ENCODE measurements around the gene GEMIN7. TPM values are rescaled to one million over a fixed set of nuclear protein-coding genes. Genes with fewer than 3 reads are reported as not detected.

The GEMIN7 gene
- total RNA-seq, 1 donor from 2014 or later = 30.8 TPM

DNA sequence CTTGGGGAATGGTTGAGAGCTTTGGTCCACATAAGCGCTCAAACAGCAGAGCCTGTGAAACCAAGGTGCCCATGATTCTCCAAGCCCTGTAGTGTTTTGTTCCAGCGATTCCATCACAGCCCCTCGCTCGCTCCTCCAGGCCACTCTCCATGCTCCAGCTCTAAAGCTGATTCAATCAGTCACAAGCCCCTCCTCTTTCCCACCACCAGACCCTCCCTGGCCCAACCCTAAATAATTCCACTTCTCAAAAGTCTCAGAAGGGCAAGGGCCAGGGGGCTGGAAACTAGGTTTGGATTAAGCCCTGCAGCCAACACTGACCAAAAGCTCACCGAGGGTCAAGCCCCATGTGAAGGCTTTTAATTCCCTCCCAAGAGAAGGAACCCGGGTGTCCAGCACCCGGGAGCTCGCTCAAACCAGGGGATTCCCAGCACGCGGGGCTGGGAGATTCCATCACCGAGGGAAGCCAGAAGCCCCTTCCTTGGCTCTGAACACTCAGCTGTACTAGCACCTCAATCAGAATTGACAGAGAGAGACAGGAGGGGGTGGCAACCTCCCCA is 4.2 kb upstream of the GEMIN7 start:
- no peak overlapping the region for H3K4me3 Mint-ChIP-seq (ENCODE audit: unreplicated experiment)
- TF ChIP-seq, protein P1, sequence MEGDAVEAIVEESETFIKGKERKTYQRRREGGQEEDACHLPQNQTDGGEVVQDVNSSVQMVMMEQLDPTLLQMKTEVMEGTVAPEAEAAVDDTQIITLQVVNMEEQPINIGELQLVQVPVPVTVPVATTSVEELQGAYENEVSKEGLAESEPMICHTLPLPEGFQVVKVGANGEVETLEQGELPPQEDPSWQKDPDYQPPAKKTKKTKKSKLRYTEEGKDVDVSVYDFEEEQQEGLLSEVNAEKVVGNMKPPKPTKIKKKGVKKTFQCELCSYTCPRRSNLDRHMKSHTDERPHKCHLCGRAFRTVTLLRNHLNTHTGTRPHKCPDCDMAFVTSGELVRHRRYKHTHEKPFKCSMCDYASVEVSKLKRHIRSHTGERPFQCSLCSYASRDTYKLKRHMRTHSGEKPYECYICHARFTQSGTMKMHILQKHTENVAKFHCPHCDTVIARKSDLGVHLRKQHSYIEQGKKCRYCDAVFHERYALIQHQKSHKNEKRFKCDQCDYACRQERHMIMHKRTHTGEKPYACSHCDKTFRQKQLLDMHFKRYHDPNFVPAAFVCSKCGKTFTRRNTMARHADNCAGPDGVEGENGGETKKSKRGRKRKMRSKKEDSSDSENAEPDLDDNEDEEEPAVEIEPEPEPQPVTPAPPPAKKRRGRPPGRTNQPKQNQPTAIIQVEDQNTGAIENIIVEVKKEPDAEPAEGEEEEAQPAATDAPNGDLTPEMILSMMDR (IDR thresholded peaks at IDR 0.05; ENCODE audit: unreplicated experiment) = no peak
- H3K27me3 Mint-ChIP-seq (ENCODE audit: unreplicated experiment) = peaks cover 11% of the 10 kb centered on the region
- H3K4me1 Mint-ChIP-seq (ENCODE audit: unreplicated experiment) = peaks cover 5% of the 10 kb centered on the region
- no peak overlapping the region for H3K27ac Mint-ChIP-seq (ENCODE audit: unreplicated experiment)
- DNase-seq (ENCODE audit: low spot score) = no peak
- H3K9me3 Mint-ChIP-seq (ENCODE audit: unreplicated experiment) = no peaks in the 10 kb centered on the region
- H3K36me3 Mint-ChIP-seq (ENCODE audit: low read depth, unreplicated experiment) = peaks cover 8% of the 10 kb centered on the region

DNA sequence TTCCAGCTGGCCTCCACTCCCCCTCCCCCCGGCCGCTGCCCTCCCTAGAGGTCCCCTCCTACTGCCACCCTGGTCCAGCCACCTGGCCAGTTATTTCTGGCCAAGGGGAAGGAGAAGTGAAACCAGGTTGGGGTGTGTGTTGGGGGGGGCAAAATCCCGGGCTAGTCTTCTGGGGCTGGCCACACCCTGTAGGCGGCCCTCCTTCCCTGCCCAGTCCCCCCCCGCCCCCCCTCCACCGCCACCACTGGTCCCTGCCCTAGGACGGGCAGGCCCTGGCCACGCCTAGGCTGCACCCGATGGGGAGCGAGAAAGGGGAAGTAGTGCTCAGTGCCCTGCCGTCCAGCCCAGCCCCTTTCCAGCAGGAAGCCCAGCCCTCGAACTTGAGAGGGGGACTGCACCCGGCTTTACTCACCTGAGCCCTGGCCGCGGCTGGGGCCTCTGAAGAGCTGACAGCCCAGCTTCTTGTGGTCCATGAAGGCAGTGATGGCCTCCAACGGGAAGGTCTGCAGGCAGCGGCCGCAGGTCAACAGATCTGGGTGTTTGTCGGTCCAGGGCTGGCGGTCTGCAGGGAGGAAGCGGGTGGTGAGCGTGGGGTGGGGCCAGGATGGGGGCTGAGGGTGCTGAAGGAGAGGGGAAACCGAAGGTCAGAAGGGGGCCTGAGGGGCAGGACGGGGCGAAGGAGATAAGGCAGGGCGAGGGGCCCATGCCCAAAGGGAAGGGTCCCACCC is 3.6 kb upstream of the GEMIN7 start:
- TF ChIP-seq, protein P1 (IDR thresholded peaks at IDR 0.05; ENCODE audit: unreplicated experiment) = no peak
- no peak for DNase-seq (ENCODE audit: low spot score)
- Mint-ChIP-seq H3K27ac (ENCODE audit: unreplicated experiment) (no peak overlapping the region), H3K27me3 (ENCODE audit: unreplicated experiment) (peaks cover 11% of the 10 kb centered on the region), H3K9me3 (ENCODE audit: unreplicated experiment) (no peaks in the 10 kb centered on the region), H3K36me3 (ENCODE audit: low read depth, unreplicated experiment) (peaks cover 1% of the 10 kb centered on the region), H3K4me3 (ENCODE audit: unreplicated experiment) (no peak overlapping the region), H3K4me1 (ENCODE audit: unreplicated experiment) (peaks cover 8% of the 10 kb centered on the region)

DNA sequence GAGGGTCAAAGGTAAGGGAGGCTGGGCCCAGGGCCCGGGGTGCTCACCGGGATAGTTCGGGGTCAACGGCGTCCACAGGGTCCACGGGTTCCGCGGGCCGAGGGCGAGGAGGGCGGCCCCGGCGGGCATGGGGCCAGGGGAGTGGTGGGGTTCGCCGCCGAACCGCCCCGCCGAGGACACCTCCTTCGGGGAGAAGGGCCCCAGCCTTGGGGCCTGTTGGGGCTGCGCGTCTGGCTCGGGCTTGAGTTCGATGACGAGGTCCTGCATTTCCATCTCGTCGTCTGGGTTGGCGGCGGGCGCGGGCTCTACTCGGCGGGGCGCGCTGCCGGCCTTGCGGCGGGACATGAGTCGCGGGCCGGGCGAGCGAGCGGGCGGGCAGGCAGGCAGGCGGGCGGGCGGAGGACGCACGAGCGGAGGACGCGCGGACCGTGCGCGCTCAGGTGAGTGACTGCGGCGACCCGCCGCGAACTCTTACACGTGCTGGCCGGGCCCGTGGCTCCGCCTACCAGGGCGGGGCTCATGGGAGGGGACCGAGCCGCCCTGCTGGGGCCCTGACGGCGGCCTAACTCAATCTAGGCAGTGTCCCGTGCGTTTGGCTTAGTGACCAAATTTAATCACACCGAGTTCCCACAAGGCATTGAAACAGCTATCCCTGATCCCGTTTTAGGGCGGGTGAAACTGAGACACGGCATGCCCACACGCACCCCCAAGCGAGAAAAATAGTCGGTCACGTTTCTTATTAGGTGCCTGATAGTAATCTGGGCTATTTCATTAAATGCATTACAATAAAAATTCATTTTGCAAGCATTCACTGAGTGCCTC is 2.8 kb upstream of the GEMIN7 start, which contains the start of gene ZNF296:
TSS of gene ZNF296 (minus strand) at position 450 of the 822 bp plus-strand sequence. CDS start at position 345, 105 bp downstream.
- peaks cover 13% of the 10 kb centered on the region for H3K27me3 Mint-ChIP-seq (ENCODE audit: unreplicated experiment)
- no peaks in the 10 kb centered on the region for H3K9me3 Mint-ChIP-seq (ENCODE audit: unreplicated experiment)
- H3K4me1 Mint-ChIP-seq (ENCODE audit: unreplicated experiment) = peaks cover 8% of the 10 kb centered on the region
- TF ChIP-seq, protein P1 (IDR thresholded peaks at IDR 0.05; ENCODE audit: unreplicated experiment) = no peak
- DNase-seq (ENCODE audit: low spot score) = peak; percentile 47
- H3K27ac Mint-ChIP-seq (ENCODE audit: unreplicated experiment) = peak within 1 kb of the TSS; percentile 71
- no peaks in the 10 kb centered on the region for H3K36me3 Mint-ChIP-seq (ENCODE audit: low read depth, unreplicated experiment)
- H3K4me3 Mint-ChIP-seq (ENCODE audit: unreplicated experiment) = peak within 1 kb of the TSS; percentile 59

DNA sequence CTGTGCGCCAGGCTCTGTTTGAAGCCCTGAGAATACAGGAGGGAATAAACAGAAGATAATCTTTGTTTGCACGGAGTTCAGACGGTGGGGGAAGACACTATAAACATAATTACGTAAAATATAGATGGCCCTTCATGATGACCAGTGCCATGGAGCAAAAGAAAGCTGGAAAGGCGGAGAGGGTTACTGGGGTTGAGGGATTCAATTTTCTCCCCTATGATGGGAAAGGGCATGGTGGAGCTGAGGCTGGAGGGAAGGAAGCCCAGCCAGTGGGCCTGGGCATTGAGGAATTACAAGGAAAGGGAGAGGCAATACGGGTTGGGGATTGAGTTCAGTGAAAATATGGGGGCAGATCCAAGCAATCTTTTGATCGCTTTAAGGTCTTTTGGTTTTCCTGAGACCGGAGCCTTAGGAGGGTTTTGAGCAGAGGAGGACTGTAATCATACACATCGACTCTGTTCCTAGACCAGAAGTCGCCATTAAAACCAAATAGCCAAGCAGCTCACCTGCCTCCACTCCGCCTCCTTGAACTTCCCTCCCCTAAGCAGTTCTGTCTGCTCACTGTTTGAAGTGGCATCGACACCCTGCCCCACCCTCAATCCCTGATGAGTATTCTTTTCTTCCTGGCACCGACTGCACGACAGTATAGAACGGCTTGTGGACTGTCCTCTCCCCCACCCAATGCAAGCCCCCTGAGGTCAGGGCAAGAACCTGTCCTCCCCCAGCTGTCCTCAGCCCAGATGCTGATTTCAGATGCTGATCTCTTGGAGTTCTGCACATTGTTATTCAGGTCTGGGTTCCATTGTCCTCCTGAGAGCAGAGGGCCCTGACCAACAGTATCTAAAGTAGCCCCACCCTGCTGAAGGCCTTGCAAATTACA is 2.0 kb upstream of the GEMIN7 start:
- Mint-ChIP-seq H3K27ac (ENCODE audit: unreplicated experiment) (peak overlapping the region; percentile 71), H3K4me3 (ENCODE audit: unreplicated experiment) (peak overlapping the region; percentile 59), H3K4me1 (ENCODE audit: unreplicated experiment) (peaks cover 12% of the 10 kb centered on the region), H3K36me3 (ENCODE audit: low read depth, unreplicated experiment) (peaks cover 4% of the 10 kb centered on the region), H3K9me3 (ENCODE audit: unreplicated experiment) (no peaks in the 10 kb centered on the region), H3K27me3 (ENCODE audit: unreplicated experiment) (peaks cover 13% of the 10 kb centered on the region)
- no peak for DNase-seq (ENCODE audit: low spot score)
- TF ChIP-seq, protein P1 (IDR thresholded peaks at IDR 0.05; ENCODE audit: unreplicated experiment) = no peak
